Epithelial cell of alveolus of lung (primary cell): ENCODE results near the gene ABCA10. TPM values are rescaled to one million over a fixed set of nuclear protein-coding genes. Genes with fewer than 3 reads are reported as not detected.

Experiments
- total RNA-seq: library from RNA; depleted of rRNA; stranded (reverse); fragments of >200 nt; gene quantifications from 2 replicates; pipeline ENCODE4 v1.2.1, GENCODE V29; 2015

Gene ABCA10, protein sequence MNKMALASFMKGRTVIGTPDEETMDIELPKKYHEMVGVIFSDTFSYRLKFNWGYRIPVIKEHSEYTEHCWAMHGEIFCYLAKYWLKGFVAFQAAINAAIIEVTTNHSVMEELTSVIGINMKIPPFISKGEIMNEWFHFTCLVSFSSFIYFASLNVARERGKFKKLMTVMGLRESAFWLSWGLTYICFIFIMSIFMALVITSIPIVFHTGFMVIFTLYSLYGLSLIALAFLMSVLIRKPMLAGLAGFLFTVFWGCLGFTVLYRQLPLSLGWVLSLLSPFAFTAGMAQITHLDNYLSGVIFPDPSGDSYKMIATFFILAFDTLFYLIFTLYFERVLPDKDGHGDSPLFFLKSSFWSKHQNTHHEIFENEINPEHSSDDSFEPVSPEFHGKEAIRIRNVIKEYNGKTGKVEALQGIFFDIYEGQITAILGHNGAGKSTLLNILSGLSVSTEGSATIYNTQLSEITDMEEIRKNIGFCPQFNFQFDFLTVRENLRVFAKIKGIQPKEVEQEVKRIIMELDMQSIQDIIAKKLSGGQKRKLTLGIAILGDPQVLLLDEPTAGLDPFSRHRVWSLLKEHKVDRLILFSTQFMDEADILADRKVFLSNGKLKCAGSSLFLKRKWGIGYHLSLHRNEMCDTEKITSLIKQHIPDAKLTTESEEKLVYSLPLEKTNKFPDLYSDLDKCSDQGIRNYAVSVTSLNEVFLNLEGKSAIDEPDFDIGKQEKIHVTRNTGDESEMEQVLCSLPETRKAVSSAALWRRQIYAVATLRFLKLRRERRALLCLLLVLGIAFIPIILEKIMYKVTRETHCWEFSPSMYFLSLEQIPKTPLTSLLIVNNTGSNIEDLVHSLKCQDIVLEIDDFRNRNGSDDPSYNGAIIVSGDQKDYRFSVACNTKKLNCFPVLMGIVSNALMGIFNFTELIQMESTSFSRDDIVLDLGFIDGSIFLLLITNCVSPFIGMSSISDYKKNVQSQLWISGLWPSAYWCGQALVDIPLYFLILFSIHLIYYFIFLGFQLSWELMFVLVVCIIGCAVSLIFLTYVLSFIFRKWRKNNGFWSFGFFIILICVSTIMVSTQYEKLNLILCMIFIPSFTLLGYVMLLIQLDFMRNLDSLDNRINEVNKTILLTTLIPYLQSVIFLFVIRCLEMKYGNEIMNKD (N-terminal part only)
- 0.96 and 1.2 TPM in 2 replicates for total RNA-seq

DNA sequence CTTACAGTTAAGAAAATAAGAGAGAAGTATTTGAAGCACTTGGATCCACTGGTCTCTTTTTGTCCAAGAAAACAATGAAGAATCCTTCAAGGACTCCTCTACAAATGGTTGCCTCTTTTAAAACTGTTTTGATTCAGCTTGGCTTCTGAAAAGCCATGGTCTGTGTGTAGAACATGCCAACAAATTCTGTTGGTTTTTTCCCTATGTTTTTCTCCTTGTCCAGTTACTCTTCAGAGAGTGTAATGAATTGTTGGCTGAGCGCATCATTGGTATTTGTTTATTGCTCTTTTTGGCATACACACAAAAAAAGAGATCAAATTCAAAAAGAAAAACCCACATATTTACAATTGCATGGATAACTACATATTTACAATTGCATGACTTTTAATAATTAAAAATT lies at the start of gene ABCA10:
Gene ABCA10 (minus strand): TSS at position 249 of the 400 bp plus-strand sequence. CDS start 3,466 bp downstream, outside the sequence.

DNA sequence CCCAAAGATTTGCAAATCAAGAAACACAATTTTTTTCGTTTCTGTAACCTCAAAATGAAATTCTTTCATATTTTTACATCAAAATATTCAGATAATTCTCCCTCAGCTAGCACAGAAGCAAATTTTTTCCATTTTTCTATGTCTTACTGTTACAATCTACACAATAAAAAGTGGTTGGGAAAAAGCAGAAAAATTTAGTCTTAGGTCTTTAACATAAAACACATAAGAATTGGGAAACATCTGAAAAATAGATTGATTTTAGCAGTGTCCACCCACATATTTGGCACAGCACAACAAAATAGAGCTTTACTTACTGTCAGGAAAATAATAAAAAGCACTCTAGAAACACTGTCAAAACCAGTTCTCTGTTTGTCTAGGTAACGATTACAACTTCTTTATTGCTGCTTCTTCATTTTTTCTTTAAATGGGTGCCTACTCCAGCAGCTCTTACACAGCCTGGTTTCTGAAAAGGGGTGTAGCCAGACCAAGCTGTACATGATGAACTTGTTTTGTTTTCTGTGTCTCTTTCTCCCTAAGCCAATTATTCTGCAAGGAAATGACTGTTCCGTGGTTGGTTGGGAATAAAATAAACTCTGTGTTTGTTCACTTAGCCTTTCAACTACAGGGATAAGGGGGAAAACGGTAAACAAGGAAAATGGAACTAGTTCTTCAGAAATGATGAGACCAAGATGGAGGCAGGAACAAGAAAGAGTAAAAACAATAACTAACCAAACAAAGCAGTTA lies 87.0 kb downstream of the ABCA10 start, which contains the start of gene ABCA6:
Gene ABCA6 (minus strand): TSS at position 465 of the 744 bp plus-strand sequence. CDS start 1,192 bp downstream, outside the sequence.

Other genes starting within 250 kb of the ABCA10 start
- 0.13 and 0.96 TPM in 2 replicates for gene ABCA9, start 167.9 kb downstream of the ABCA10 start, total RNA-seq
- gene ABCA6, start 86.9 kb downstream of the ABCA10 start, total RNA-seq, result 5.3 and 17.0 TPM in 2 replicates
- gene ABCA5, start 98.3 kb upstream of the ABCA10 start, total RNA-seq, result 6.0 and 7.5 TPM in 2 replicates
- 2.2 and 2.5 TPM in 2 replicates for gene MAP2K6, start 185.9 kb upstream of the ABCA10 start, total RNA-seq